Measurements from ENCODE around the gene NCOA7. TPM values are rescaled to one million over a fixed set of nuclear protein-coding genes. Genes with fewer than 3 reads are reported as not detected.

Gene NCOA7
- total RNA-seq, 2 donors from 2014 or later = 26.5 to 30.0 TPM

DNA sequence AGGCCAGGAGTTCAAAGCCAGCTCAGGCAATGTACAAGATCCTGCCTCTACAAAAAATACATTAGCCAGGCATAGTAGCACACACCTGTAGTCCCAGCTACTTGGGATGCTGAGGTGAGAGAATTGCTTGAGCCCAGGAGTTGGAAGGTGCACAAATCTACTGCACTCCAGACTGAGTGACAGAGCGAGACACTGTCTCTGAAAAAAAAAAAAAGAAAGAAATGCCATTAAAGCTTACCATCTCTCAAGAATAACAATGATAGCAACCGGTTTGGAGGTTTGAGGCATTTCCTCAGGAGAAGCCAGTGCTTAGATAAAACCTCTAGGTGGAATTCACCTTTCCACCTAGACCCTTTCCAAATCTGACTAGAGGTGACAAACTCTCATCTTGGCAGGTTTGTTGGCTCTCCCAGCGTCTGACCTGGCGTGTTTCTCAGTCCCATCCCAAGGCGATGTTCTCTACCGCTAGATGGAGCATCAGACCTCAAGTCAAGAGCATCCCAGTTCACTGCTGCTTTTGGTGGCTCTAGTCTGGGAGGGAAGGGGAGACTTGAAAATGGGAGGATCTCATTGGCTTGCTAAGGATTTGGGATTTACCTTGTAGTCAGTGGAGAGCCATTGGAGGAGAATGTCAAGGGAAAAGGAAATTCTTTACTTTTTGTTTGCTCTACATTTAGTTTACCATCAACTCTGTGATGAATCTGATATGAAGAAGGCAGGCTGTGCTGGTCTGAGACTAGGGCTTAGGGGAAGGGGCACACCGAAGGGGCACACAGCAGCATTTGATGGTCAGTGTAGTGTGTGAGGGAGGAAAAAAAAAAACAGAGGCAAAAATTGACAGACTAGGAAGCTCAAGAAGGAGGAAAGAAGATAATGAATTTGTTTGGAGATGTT lies 67.9 kb downstream of the NCOA7 start:
- Histone ChIP-seq H3K27me3 (no peaks in the 10 kb centered on the region), H3K27ac (no peak overlapping the region), H3K9me3 (no peaks in the 10 kb centered on the region), H3K36me3 (replicated peaks in 1 of 2; ENCODE audit: insufficient read depth in 1 of 2, low read depth in 2 of 2) (no peaks in the 10 kb centered on the region), H3K4me1 (peaks cover 4% of the 10 kb centered on the region), H3K4me3 (no peak overlapping the region)
- peak; percentile 87 for ATAC-seq
- WGBS, 2 donors = 25 to 41% methylated on average over 7 of the region's 7 CpGs
- intact Hi-C loops (cut with DNase I) = no loop called here
- DNase-seq = peak; percentile 56 to 71 (median 68)
- no peak for TF ChIP-seq POLR2A (IDR thresholded peaks at IDR 0.05)
- TF ChIP-seq, protein P1, sequence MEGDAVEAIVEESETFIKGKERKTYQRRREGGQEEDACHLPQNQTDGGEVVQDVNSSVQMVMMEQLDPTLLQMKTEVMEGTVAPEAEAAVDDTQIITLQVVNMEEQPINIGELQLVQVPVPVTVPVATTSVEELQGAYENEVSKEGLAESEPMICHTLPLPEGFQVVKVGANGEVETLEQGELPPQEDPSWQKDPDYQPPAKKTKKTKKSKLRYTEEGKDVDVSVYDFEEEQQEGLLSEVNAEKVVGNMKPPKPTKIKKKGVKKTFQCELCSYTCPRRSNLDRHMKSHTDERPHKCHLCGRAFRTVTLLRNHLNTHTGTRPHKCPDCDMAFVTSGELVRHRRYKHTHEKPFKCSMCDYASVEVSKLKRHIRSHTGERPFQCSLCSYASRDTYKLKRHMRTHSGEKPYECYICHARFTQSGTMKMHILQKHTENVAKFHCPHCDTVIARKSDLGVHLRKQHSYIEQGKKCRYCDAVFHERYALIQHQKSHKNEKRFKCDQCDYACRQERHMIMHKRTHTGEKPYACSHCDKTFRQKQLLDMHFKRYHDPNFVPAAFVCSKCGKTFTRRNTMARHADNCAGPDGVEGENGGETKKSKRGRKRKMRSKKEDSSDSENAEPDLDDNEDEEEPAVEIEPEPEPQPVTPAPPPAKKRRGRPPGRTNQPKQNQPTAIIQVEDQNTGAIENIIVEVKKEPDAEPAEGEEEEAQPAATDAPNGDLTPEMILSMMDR (IDR thresholded peaks at IDR 0.05) = peak; percentile 46 to 76 (median 69)

DNA sequence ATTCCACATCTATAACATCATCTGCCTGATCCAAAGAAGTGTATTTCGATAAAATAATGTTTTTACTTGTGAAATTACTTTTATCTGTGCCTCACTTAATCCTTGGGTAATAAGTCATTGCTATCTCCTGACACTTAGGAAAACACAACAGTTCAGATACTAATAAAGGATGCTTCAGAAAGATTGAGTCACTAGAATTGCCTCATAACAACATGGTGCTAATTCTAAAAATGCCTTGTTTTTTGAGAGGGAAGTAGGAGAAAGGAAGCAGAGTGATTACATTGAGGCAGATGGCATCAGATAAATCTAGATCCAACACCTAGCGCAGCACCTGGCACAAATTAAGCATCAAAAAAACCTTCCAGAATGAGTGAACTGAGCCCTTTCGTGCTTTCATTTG lies 69.0 kb downstream of the NCOA7 start:
- ATAC-seq (no peak), DNase-seq (no peak)
- Histone ChIP-seq H3K9me3 (no peaks in the 10 kb centered on the region), H3K4me3 (no peak overlapping the region), H3K4me1 (no peaks in the 10 kb centered on the region), H3K27ac (no peak overlapping the region), H3K27me3 (no peaks in the 10 kb centered on the region), H3K36me3 (replicated peaks in 1 of 2; ENCODE audit: insufficient read depth in 1 of 2, low read depth in 2 of 2) (no peaks in the 10 kb centered on the region)
- intact Hi-C loops (cut with DNase I) = no loop called here
- WGBS, 2 donors = 91% methylated on average over 3 of the region's 3 CpGs
- TF ChIP-seq, protein P1 (IDR thresholded peaks at IDR 0.05) = no peak
- no peak for TF ChIP-seq POLR2A (IDR thresholded peaks at IDR 0.05)

DNA sequence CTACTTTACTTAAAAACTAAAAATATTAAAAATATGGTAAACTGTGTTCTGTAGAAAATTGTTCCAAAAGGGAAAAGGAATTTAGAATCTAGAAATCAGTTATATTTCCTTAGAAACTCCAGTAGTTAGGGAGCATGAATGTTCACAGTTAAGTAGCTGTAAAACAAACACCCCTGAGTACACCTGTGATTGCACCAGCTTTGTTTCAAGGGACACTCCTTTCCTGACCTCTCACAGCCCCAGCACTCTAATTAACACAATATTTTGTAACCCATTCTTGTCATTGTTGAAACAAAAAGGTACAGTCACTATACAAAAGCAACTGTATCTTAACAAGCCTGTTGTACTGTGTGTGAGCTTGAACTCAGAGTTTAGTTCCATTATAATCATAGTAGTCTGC lies 72.3 kb downstream of the NCOA7 start:
- ATAC-seq (no peak), DNase-seq (no peak)
- Histone ChIP-seq H3K27ac (no peak overlapping the region), H3K9me3 (no peaks in the 10 kb centered on the region), H3K4me3 (no peak overlapping the region), H3K36me3 (replicated peaks in 1 of 2; ENCODE audit: insufficient read depth in 1 of 2, low read depth in 2 of 2) (no peaks in the 10 kb centered on the region), H3K27me3 (no peaks in the 10 kb centered on the region), H3K4me1 (peaks cover 8% of the 10 kb centered on the region)
- intact Hi-C loops (cut with DNase I) = no loop called here
- no peak for TF ChIP-seq POLR2A (IDR thresholded peaks at IDR 0.05)
- TF ChIP-seq, protein P1 (IDR thresholded peaks at IDR 0.05) = no peak

DNA sequence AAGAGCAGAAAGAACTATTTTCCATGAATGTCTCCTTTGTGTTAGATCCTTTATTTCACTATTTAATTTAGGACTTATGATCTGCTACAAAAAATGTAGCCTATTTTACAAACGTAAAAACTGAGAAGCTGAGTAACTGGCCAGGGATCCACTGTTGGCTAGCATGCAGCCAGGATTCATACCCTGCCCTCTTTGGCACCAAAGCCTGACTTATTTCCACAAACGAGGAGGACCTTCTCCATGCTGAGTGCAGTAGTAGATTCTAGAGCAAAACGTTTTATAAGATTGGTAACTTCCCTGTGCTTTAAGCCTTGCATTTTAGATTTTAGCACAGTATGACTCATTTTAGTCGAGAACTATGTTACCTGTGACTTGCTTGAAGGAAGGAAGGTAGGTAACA lies 74.3 kb downstream of the NCOA7 start:
- WGBS, 2 donors = 49 to 73% methylated on average over 4 of the region's 4 CpGs
- DNase-seq = no peak
- Histone ChIP-seq H3K4me3 (no peak overlapping the region), H3K27ac (no peak overlapping the region), H3K9me3 (no peaks in the 10 kb centered on the region), H3K36me3 (replicated peaks in 1 of 2; ENCODE audit: insufficient read depth in 1 of 2, low read depth in 2 of 2) (no peaks in the 10 kb centered on the region), H3K4me1 (peaks cover 26% of the 10 kb centered on the region), H3K27me3 (no peaks in the 10 kb centered on the region)
- ATAC-seq = no peak
- intact Hi-C loops (cut with DNase I) = no loop called here
- TF ChIP-seq, protein P1 (IDR thresholded peaks at IDR 0.05) = no peak

DNA sequence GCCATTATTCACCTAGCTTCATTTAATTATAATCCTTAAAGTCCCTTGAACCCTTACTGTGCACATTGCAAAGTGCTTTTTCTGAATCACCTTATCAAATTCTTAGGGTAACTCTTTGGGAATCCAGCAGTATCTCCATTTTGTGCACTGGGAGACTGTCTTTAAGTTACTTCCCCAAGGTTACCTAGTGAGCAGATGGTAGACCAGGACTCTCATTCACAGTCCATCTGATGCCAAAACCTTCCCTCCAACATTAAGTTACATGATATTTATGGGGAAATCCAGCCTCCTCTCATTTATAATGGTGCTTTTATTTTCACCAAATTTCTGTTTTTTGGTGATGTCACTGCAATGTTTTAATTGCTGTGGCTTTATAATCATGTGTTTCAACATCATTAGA lies 75.7 kb downstream of the NCOA7 start:
- no peak overlapping the region for H3K4me3 ChIP-seq
- H3K27ac ChIP-seq = no peak overlapping the region
- H3K27me3 ChIP-seq = no peaks in the 10 kb centered on the region
- H3K36me3 ChIP-seq (replicated peaks in 1 of 2; ENCODE audit: insufficient read depth in 1 of 2, low read depth in 2 of 2) = no peaks in the 10 kb centered on the region
- no peak for TF ChIP-seq POLR2A (IDR thresholded peaks at IDR 0.05)
- TF ChIP-seq, protein P1 (IDR thresholded peaks at IDR 0.05) = no peak
- intact Hi-C loops (cut with DNase I) = no loop called here
- DNase-seq = no peak
- peaks cover 28% of the 10 kb centered on the region for H3K4me1 ChIP-seq
- H3K9me3 ChIP-seq = no peaks in the 10 kb centered on the region
- no peak for ATAC-seq
